Ishikawa (cell line): ENCODE measurements around the gene TMEM120B.

Experiments
- FOXM1 ChIP-seq: IDR thresholded peaks from 2 replicates; pipeline ENCODE4 v1.6.1; 2012; ENCODE audit warnings: low read depth, borderline replicate concordance
- YY1 ChIP-seq: IDR thresholded peaks from 2 replicates; pipeline ENCODE4 v1.6.1; 2012; ENCODE audit warnings: low read depth
- TF ChIP-seq, protein P1 (sequence below): IDR thresholded peaks from 2 replicates; pipeline ENCODE4 v1.6.1; 2012; ENCODE audit warnings: low read depth, mild to moderate bottlenecking

DNA sequence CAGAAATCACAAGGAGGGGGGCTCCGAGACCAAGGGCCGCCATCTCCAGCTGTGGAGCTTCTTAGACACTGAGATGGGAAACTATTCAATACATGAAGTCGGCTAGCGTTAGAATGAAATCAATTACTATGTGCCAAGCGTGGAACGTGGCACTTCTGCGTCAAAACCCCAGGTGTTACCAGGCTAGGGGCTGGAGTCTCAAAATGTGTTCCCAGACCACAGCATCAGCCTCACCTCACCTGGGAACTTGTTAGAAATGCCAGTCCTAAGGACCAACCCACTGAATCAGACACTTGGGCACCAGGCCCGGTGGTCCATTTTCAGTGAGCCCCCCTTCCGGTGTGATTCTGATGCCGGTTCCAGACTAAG is 86.2 kb downstream of the TMEM120B start:
- TF ChIP-seq, protein P1, sequence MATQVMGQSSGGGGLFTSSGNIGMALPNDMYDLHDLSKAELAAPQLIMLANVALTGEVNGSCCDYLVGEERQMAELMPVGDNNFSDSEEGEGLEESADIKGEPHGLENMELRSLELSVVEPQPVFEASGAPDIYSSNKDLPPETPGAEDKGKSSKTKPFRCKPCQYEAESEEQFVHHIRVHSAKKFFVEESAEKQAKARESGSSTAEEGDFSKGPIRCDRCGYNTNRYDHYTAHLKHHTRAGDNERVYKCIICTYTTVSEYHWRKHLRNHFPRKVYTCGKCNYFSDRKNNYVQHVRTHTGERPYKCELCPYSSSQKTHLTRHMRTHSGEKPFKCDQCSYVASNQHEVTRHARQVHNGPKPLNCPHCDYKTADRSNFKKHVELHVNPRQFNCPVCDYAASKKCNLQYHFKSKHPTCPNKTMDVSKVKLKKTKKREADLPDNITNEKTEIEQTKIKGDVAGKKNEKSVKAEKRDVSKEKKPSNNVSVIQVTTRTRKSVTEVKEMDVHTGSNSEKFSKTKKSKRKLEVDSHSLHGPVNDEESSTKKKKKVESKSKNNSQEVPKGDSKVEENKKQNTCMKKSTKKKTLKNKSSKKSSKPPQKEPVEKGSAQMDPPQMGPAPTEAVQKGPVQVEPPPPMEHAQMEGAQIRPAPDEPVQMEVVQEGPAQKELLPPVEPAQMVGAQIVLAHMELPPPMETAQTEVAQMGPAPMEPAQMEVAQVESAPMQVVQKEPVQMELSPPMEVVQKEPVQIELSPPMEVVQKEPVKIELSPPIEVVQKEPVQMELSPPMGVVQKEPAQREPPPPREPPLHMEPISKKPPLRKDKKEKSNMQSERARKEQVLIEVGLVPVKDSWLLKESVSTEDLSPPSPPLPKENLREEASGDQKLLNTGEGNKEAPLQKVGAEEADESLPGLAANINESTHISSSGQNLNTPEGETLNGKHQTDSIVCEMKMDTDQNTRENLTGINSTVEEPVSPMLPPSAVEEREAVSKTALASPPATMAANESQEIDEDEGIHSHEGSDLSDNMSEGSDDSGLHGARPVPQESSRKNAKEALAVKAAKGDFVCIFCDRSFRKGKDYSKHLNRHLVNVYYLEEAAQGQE: no peak
- TF ChIP-seq FOXM1 (no peak), YY1 (no peak)
